Effector memory CD8-positive, alpha-beta T cell (primary cell): ENCODE measurements around the gene SCMH1.

Source experiments
- ATAC-seq: fragments of 150-1000 bp; cut with Tn5 transposase; replicated peaks from 2 replicates; pipeline ENCODE4 v1.10.0; 2021; ENCODE audit warnings: mild to moderate bottlenecking, moderate library complexity
- DNase-seq, 3 experiments: peaks; one replicate each; pipeline ENCODE4 v3.0.0; 2021
- H3K27ac Mint-ChIP-seq, 2 donors: one replicate each; pipeline ENCODE4 v1.8.0; 2022; ENCODE audit warnings: mild to moderate bottlenecking in 2 of 2, mixed read lengths in 2 of 2, moderate library complexity in 2 of 2
- H3K27me3 Mint-ChIP-seq, 2 donors: one replicate each; pipeline ENCODE4 v1.8.0; 2022; ENCODE audit warnings: mixed read lengths in 2 of 2
- H3K36me3 Mint-ChIP-seq: one replicate; pipeline ENCODE4 v1.8.0; 2022; ENCODE audit warnings: mild to moderate bottlenecking, moderate library complexity, mixed read lengths; ENCODE audit not compliant: insufficient read depth
- H3K4me1 Mint-ChIP-seq, 2 donors: one replicate each; pipeline ENCODE4 v1.8.0; 2022; ENCODE audit warnings: low read depth in 2 of 2, mixed read lengths in 2 of 2
- H3K4me3 Mint-ChIP-seq, 2 donors: one replicate each; pipeline ENCODE4 v1.8.0; 2022; ENCODE audit warnings: mild to moderate bottlenecking in 2 of 2, mixed read lengths in 2 of 2, moderate library complexity in 2 of 2
- H3K9me3 Mint-ChIP-seq, 2 donors: one replicate each; pipeline ENCODE4 v1.8.0; 2022; ENCODE audit warnings: mixed read lengths in 2 of 2

The SCMH1 gene

DNA sequence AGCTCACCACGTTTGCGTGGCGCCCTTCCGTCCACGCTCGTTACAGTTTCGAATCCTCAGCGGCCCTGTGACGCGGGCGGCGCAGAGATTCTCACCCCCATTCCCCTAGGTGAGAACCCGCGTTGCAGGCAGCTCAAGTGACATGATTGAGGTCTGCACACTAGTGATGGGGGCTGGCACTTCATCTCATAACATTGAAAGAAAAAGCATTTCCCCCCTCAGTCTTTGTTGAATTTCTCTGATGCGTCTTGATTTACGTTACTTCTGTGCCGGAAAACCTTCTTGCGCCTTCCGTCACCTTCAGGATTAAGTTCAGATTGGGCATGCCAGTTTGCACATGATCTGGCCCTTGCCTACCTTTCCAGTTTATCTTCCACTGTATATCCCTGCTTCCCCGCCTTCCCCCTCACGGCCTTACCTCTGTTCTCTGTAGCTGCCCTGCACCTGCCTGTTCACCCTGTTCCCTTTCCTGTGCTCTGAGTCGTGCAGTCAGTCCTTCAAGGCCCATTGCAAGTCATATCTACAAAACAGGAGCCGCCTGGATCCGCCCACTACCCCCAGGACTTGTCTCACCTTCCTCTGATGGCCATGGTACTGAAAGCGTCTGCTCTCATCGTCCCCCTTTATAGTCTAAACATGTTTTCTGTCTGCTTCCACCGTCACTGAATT, 261.5 kb downstream of the SCMH1 start:
- peaks cover 20 to 22% of the 10 kb centered on the region in 2 donors for H3K4me1 Mint-ChIP-seq
- peaks cover 48% of the 10 kb centered on the region for H3K36me3 Mint-ChIP-seq
- no peaks in the 10 kb centered on the region for H3K27me3 Mint-ChIP-seq
- H3K9me3 Mint-ChIP-seq = no peaks in the 10 kb centered on the region
- peak overlapping the region; percentile 84 to 99 for H3K4me3 Mint-ChIP-seq
- peak overlapping the region; percentile 92 to 99 for H3K27ac Mint-ChIP-seq
- ATAC-seq (peak; percentile 59), DNase-seq (peak; percentile 72 to 79 (median 72))

DNA sequence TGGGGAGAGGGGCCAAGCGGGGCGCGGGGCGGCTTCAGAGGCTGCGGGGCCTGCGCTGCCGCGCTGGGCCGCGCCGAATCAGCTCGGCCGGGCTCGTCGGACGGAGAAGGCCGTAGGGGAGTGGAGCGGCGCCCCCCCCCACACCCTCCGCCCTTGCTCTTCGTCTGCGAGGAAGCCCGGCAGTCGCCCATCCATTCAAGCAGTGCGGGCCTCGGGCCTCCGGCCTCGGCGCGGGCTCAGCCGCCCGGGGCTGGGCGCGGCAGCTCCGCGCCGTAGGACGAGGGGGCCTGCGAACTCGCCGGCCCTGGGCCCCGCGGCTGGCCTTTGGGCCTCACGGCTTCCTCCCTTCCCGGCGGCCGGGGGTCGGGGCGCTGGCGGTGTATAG, 262.0 kb downstream of the SCMH1 start:
- no peaks in the 10 kb centered on the region for H3K27me3 Mint-ChIP-seq
- peaks cover 43% of the 10 kb centered on the region for H3K36me3 Mint-ChIP-seq
- peak overlapping the region; percentile 92 to 99 for H3K27ac Mint-ChIP-seq
- no peak for DNase-seq
- peaks cover 20 to 22% of the 10 kb centered on the region in 2 donors for H3K4me1 Mint-ChIP-seq
- H3K9me3 Mint-ChIP-seq = no peaks in the 10 kb centered on the region
- peak overlapping the region; percentile 84 to 99 for H3K4me3 Mint-ChIP-seq
- peak; percentile 36 for ATAC-seq

DNA sequence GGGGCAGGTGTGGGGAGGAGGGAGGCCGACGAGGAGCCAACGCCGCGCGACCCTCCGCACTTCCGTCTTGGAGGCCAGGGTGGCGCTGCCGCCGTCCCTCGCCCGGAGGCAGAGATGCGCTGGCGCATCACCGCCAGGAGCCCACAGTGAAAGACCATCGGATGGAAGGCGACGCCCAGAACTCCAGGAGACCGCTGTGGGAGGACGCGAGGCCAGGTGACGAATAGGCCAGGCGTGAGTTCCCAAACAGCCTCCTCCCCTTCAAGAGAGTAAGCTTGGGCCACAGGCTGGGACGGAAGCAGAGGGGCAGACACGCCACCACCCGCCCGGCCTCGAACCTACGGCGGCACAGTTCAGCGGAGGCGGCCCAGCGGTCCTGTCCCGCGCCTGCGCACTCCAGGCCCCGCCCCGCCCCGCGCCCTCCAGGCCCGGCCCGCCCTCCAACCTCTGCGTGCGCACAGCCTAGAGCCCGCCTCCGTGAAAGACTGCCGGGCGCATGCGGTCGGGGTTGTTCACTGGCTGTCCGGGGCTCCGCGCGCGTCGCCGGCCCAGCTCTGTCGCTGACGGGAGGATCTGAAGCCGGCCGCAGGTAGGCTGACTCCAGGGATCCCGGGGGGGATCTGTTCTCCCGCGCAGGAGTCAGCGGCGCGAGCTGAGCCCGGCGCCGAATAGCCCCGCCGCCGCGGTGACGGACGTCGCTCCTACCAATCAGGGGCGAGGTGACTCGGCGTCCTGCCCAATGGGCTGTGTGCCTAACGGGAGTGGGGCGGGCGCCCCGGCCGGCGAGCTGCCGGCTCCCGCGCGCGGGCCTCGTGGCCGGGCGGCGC, 262.7 kb downstream of the SCMH1 start, which contains the start of gene CTPS1:
CTPS1 (plus strand) TSS at position 456 of the 827 bp plus-strand sequence. CDS start 3,595 bp downstream, outside the sequence.
- ATAC-seq (peak; percentile 79), DNase-seq (peak; percentile 93 to 94 (median 93))
- Mint-ChIP-seq H3K4me1 (peaks cover 20 to 22% of the 10 kb centered on the region in 2 donors), H3K27me3 (no peaks in the 10 kb centered on the region), H3K9me3 (no peaks in the 10 kb centered on the region), H3K36me3 (peaks cover 37% of the 10 kb centered on the region), H3K27ac (peak within 1 kb of the TSS; percentile 92 to 99), H3K4me3 (peak within 1 kb of the TSS; percentile 84 to 99)

DNA sequence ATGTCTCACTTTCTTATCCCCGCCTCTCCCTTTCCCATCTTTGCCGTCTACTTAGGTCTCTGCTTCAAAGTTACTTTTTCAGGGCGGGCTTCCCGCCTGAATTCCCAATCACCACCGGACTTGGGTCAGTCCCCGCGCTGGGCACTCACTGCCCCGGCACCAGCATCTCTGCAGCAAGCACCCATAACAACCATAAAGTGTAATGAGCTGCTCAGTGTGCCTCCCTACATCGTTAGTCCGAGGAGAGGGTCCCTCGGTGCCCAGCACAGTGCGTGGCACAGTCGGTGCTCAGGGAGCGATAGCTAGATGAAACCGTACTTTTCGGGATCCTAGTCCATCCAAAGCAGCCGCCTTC, 263.2 kb downstream of the SCMH1 start:
- H3K4me3 Mint-ChIP-seq = peak overlapping the region; percentile 77 to 82
- H3K27me3 Mint-ChIP-seq = no peaks in the 10 kb centered on the region
- no peaks in the 10 kb centered on the region for H3K9me3 Mint-ChIP-seq
- no peak for DNase-seq
- peaks cover 34% of the 10 kb centered on the region for H3K36me3 Mint-ChIP-seq
- ATAC-seq = no peak
- peak overlapping the region; percentile 83 to 99 for H3K27ac Mint-ChIP-seq
- peaks cover 20 to 22% of the 10 kb centered on the region in 2 donors for H3K4me1 Mint-ChIP-seq

DNA sequence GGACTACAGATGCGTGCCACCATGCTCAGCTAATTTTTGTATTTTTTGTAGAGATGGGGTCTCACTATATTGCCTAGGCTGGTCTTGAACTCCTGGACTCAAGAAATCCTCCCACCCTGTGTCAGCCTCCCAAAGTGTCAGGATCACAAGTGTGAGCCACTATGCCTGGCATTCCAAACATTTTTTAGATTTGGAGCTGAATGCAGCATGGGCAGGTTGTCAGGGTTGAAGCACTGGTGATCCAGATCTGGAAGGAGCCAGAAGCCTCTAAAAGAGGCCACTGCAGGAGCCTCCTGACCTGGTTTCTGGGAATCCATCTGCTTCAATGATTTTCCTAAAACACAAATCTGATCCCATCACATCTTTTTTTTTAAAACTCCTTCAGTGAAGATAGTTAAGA, 264.4 kb downstream of the SCMH1 start:
- DNase-seq (no peak), ATAC-seq (no peak)
- Mint-ChIP-seq H3K27me3 (no peaks in the 10 kb centered on the region), H3K36me3 (peaks cover 27% of the 10 kb centered on the region), H3K27ac (no peak overlapping the region), H3K4me1 (peaks cover 20 to 22% of the 10 kb centered on the region in 2 donors), H3K9me3 (no peaks in the 10 kb centered on the region), H3K4me3 (no peak overlapping the region)
